H1 (cell line): ENCODE measurements around the gene COL4A3. TPM values are rescaled to one million over a fixed set of nuclear protein-coding genes. Genes with fewer than 3 reads are reported as not detected.

Source experiments
- polyA plus RNA-seq, 7 experiments: library from polyadenylated mRNA; depleted of rRNA in 3 of 7; stranded (reverse) in 5 of 7; unstranded in 2 of 7; fragments of >200 nt in 5 of 7; fragments of 200-250 nt in 2 of 7; gene quantifications; 1 replicate in 5 of 7; 2 replicates in 1 of 7; 4 replicates in 1 of 7; pipeline versions ENCODE4 v1.2.1 to v1.2.3, GENCODE V29; 2011 to 2013; ENCODE audit warnings: missing spikeins in 2 of 7, mixed read lengths in 2 of 7
- total RNA-seq: library from RNA; stranded (reverse); fragmentation: NEBNext Ultra II Directional; extraction: Animal tissue kit (Norgen Biotek cat#: 25700); gene quantifications from 2 replicates; pipeline ENCODE4 v1.2.1, GENCODE V29; 2021

COL4A3 gene
- total and polyA plus RNA-seq, 2 of the 8 experiments (the other 6 are each of a cell fraction or from before 2014, with no cell fraction given) = 0.12 to 0.17 TPM

Other genes with a start within 250 kb of the COL4A3 start
- 0.67 and 1.7 TPM in 2 replicates for gene COL4A4, start 419 bp upstream of the COL4A3 start, total RNA-seq
- gene COL4A4, start 419 bp upstream of the COL4A3 start, polyA plus RNA-seq (2011; rRNA removed) = 0.33 TPM in 2 replicates
- gene MFF, start 160.6 kb downstream of the COL4A3 start, total RNA-seq = 86.8 and 89.5 TPM in 2 replicates
- gene MFF, start 160.6 kb downstream of the COL4A3 start, polyA plus RNA-seq (2011; rRNA removed) = 26.4 and 36.2 TPM in 2 replicates
- not detected in 2 replicates for gene TM4SF20, start 214.7 kb downstream of the COL4A3 start, total RNA-seq
- not detected in 2 replicates for gene TM4SF20, start 214.7 kb downstream of the COL4A3 start, polyA plus RNA-seq (2011; rRNA removed)
- gene SCYGR1, start 223.3 kb downstream of the COL4A3 start, total RNA-seq = not detected in 2 replicates
- not detected in 2 replicates for gene SCYGR1, start 223.3 kb downstream of the COL4A3 start, polyA plus RNA-seq (2011; rRNA removed)